A549 (cell line): ENCODE measurements around the gene MDFIC.
A peak's percentile ranks its signal among the peaks of the same experiment; 100 is the strongest.

ENCODE experiments used
- JUN ChIP-seq, 2 experiments: fragments of >200 bp; sonication (Bioruptor Twin); formaldehyde crosslinking; IDR thresholded peaks; 2 replicates in 1 of 2; 3 replicates in 1 of 2; pipeline ENCODE4 v1.6.1; 2016 to 2017
- MAFK ChIP-seq: fragments of 450-650 bp; IDR thresholded peaks from 2 replicates; pipeline ENCODE4 v1.6.1; 2014; ENCODE audit not compliant: partially characterized antibody
- PHF8 ChIP-seq: fragments of 200-600 bp; sonication (generic); IDR thresholded peaks from 2 replicates; pipeline ENCODE4 v1.6.1; 2016; ENCODE audit warnings: low read depth, mild to moderate bottlenecking, antibody characterized with exemption, moderate library complexity, borderline replicate concordance
- POLR2A ChIP-seq: IDR thresholded peaks from 2 replicates; pipeline ENCODE4 v1.6.1; 2012; ENCODE audit warnings: mild to moderate bottlenecking, low read length
- SMC3 ChIP-seq: fragments of >200 bp; sonication (Bioruptor Twin); formaldehyde crosslinking; IDR thresholded peaks from 3 replicates; pipeline ENCODE4 v1.6.1; 2018; ENCODE audit warnings: inconsistent platforms
- ZSCAN20 ChIP-seq: fragments of 250-450 bp; sonication (Bioruptor Pico); IDR thresholded peaks from 2 replicates; pipeline ENCODE4 v1.8.0; 2022; ENCODE audit warnings: mild to moderate bottlenecking, moderate library complexity
- TF ChIP-seq, protein P1 (sequence below): fragments of >200 bp; sonication (Bioruptor Twin); formaldehyde crosslinking; IDR thresholded peaks from 3 replicates; pipeline ENCODE4 v1.5.1; 2016
- TF ChIP-seq, protein P2 (sequence below): fragments of 450-650 bp; IDR thresholded peaks from 2 replicates; pipeline ENCODE4 v1.6.1; 2014; ENCODE audit warnings: antibody characterized with exemption

GRCh38 chr7:114929570-114929969, 7.7 kb downstream of the MDFIC start:
- no peak for TF ChIP-seq POLR2A
- TF ChIP-seq, protein P1, sequence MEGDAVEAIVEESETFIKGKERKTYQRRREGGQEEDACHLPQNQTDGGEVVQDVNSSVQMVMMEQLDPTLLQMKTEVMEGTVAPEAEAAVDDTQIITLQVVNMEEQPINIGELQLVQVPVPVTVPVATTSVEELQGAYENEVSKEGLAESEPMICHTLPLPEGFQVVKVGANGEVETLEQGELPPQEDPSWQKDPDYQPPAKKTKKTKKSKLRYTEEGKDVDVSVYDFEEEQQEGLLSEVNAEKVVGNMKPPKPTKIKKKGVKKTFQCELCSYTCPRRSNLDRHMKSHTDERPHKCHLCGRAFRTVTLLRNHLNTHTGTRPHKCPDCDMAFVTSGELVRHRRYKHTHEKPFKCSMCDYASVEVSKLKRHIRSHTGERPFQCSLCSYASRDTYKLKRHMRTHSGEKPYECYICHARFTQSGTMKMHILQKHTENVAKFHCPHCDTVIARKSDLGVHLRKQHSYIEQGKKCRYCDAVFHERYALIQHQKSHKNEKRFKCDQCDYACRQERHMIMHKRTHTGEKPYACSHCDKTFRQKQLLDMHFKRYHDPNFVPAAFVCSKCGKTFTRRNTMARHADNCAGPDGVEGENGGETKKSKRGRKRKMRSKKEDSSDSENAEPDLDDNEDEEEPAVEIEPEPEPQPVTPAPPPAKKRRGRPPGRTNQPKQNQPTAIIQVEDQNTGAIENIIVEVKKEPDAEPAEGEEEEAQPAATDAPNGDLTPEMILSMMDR: 0 out of 3 replicates have a peak, but pooled peaks have one; percentile 8
- no peak for TF ChIP-seq ZSCAN20 (CRISPR knock-in tag)
- TF ChIP-seq JUN (IDR thresholded peaks at IDR 0.05): no peak
- TF ChIP-seq SMC3: no peak
- no peak for TF ChIP-seq PHF8
- no peak for TF ChIP-seq MAFK
- TF ChIP-seq, protein P2, sequence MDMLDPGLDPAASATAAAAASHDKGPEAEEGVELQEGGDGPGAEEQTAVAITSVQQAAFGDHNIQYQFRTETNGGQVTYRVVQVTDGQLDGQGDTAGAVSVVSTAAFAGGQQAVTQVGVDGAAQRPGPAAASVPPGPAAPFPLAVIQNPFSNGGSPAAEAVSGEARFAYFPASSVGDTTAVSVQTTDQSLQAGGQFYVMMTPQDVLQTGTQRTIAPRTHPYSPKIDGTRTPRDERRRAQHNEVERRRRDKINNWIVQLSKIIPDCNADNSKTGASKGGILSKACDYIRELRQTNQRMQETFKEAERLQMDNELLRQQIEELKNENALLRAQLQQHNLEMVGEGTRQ: no peak
